GM12878 (cell line): Measurements from ENCODE around the gene KIF6. TPM values are rescaled to one million over a fixed set of nuclear protein-coding genes. Genes with fewer than 3 reads are reported as not detected.

Source experiments
- ATAC-seq: fragments of 200-7000 bp; cut with Tn5 transposase; 3 replicates; pipeline ENCODE4 v1.9.1; 2020; ENCODE audit warnings: mild to moderate bottlenecking, moderate library complexity
- BruUV-seq: library from RNA; stranded (reverse); fragments of 400-500 nt; replicated peaks from 2 replicates; lab custom pipeline; 2021; lab: Mats Ljungman, UMichigan
- CTCF ChIA-PET: fragments of 300-600 bp; sonication (Branson Sonifier 250); formaldehyde crosslinking; extraction: SDS; loops from one replicate; lab custom pipeline; 2021; ENCODE audit warnings: inconsistent platforms; lab: Yijun Ruan, JAX
- POLR2A ChIA-PET: fragments of 350-600 bp; formaldehyde crosslinking; extraction: SDS; loops from one replicate; lab custom pipeline; 2021; ENCODE audit warnings: inconsistent platforms; lab: Charles Lee
- RAD21 ChIA-PET: fragments of 300-600 bp; sonication (Branson Sonifier 250); formaldehyde crosslinking; loops from one replicate; lab custom pipeline; 2023; ENCODE audit warnings: antibody characterized with exemption; ENCODE audit not compliant: unreplicated experiment; lab: Charles Lee
- SMC1A ChIA-PET: fragments of 300-600 bp; sonication (Branson Sonifier 250); formaldehyde crosslinking; loops from one replicate; lab custom pipeline; 2023; ENCODE audit not compliant: unreplicated experiment, uncharacterized antibody; lab: Charles Lee
- DNase-seq: peaks from one replicate; pipeline ENCODE4 v3.0.0-alpha.2; 2011; ENCODE audit warnings: low read depth, low spot score
- FAIRE-seq: peaks from 3 replicates; lab custom pipeline; 2011; peaks lifted over from hg19 to GRCh38; lab: Jason Lieb, UNC
- H2AFZ ChIP-seq: 2 replicates; pipeline ENCODE4 v1.6.0; 2011; ENCODE audit warnings: low read depth, low read length, control low read depth; ENCODE audit not compliant: control insufficient read depth
- H3K27ac ChIP-seq: 2 replicates; pipeline ENCODE4 v1.5.1; 2011; ENCODE audit warnings: control low read depth; ENCODE audit not compliant: control insufficient read depth, insufficient read depth
- H3K27me3 ChIP-seq, 2 experiments: replicated peaks in 1 of 2; 2 replicates each; pipeline versions ENCODE4 v1.6.0 to v1.6.1; 2011; ENCODE audit warnings: low read length in 1 of 2; ENCODE audit not compliant: control insufficient read depth in 2 of 2, insufficient read depth in 2 of 2
- H3K36me3 ChIP-seq, 2 experiments: 2 replicates each; pipeline ENCODE4 v1.5.1; 2011; ENCODE audit warnings: low read length in 1 of 2; ENCODE audit not compliant: control insufficient read depth in 2 of 2, insufficient read depth in 2 of 2
- H3K4me1 ChIP-seq: 2 replicates; pipeline ENCODE4 v1.6.1; 2011; ENCODE audit warnings: mild to moderate bottlenecking, low read length, moderate library complexity, mixed read lengths; ENCODE audit not compliant: control insufficient read depth, insufficient read depth
- H3K4me2 ChIP-seq: 2 replicates; pipeline ENCODE4 v1.6.0; 2011; ENCODE audit warnings: control low read depth; ENCODE audit not compliant: control insufficient read depth, insufficient read depth
- H3K4me3 ChIP-seq: fragments of 200-600 bp; sonication (generic); 2 replicates; pipeline ENCODE4 v1.5.1; 2016
- H3K79me2 ChIP-seq: 2 replicates; pipeline ENCODE4 v1.6.0; 2011; ENCODE audit warnings: low read length; ENCODE audit not compliant: control insufficient read depth, insufficient read depth
- H3K9ac ChIP-seq: 2 replicates; pipeline ENCODE4 v1.8.0; 2011; ENCODE audit warnings: low read length, control low read depth, mixed read lengths; ENCODE audit not compliant: control insufficient read depth, insufficient read depth
- H3K9me3 ChIP-seq: replicated peaks from 3 replicates; pipeline ENCODE4 v1.5.1; 2011; ENCODE audit warnings: mild to moderate bottlenecking, low read length; ENCODE audit not compliant: control insufficient read depth, insufficient read depth
- H4K20me1 ChIP-seq: 2 replicates; pipeline ENCODE4 v1.6.0; 2011; ENCODE audit not compliant: control insufficient read depth, insufficient read depth
- CHD2 ChIP-seq: IDR thresholded peaks from 2 replicates; pipeline ENCODE4 v1.6.1; 2011; ENCODE audit warnings: low read depth, low read length, improper control_type of control experiment, borderline replicate concordance
- HDAC6 ChIP-seq: fragments of 200-600 bp; sonication (generic); IDR thresholded peaks from one replicate; pipeline ENCODE4 v1.8.0; 2017; ENCODE audit warnings: antibody characterized with exemption; ENCODE audit not compliant: unreplicated experiment
- IKZF2 ChIP-seq, 2 experiments: fragments of 450-650 bp; IDR thresholded peaks; 2 replicates each; pipeline ENCODE4 v1.6.1; 2017; ENCODE audit warnings: mild to moderate bottlenecking in 2 of 2, moderate library complexity in 2 of 2
- MTA2 ChIP-seq: fragments of 450-650 bp; IDR thresholded peaks from 2 replicates; pipeline ENCODE4 v1.6.1; 2016; ENCODE audit warnings: low read depth, mild to moderate bottlenecking, moderate library complexity
- RAD21 ChIP-seq: IDR thresholded peaks from 2 replicates; pipeline ENCODE4 v1.6.1; 2011; ENCODE audit warnings: mild to moderate bottlenecking, low read depth, low read length, moderate library complexity; ENCODE audit not compliant: insufficient read depth
- SMAD5 ChIP-seq: IDR thresholded peaks from 2 replicates; pipeline ENCODE4 v1.6.1; 2016; ENCODE audit warnings: antibody characterized with exemption, low read depth
- SRF ChIP-seq, 2 experiments: IDR thresholded peaks; 2 replicates each; pipeline ENCODE4 v1.6.1; 2011; ENCODE audit warnings: low read depth in 2 of 2, low read length in 2 of 2, mild to moderate bottlenecking in 1 of 2, moderate library complexity in 1 of 2
- ZNF217 ChIP-seq: fragments of 450-650 bp; IDR thresholded peaks from 2 replicates; pipeline ENCODE4 v1.6.1; 2017; ENCODE audit warnings: antibody characterized with exemption, mild to moderate bottlenecking
- WGBS: methylation state at CpG from one replicate; pipeline ENCODE4 v1.1.6; 2016; ENCODE audit warnings: low lambda C conversion rate; ENCODE audit not compliant: insufficient replicate concordance, insufficient coverage; ENCODE audit errors: missing lambda C conversion rate; 5-methylcytosine and 5-hydroxymethylcytosine counted together
- in situ Hi-C: fragments of 300-500 bp; cut with MboI; formaldehyde crosslinking; loops from 9 replicates; pipeline ENCODE4 v1.14.3; 2018; ENCODE audit warnings: mixed read lengths
- intact Hi-C: fragments of 100-400 bp; cut with micrococcal nuclease; formaldehyde crosslinking; loops from one replicate; pipeline ENCODE4 v1.14.2; 2022; ENCODE audit not compliant: unreplicated experiment
- polyA plus RNA-seq, 11 experiments: library from polyadenylated mRNA; depleted of rRNA in 4 of 11; unstranded in 6 of 11; stranded (reverse) in 5 of 11; fragments of >200 nt; fragmentation: Nextera tagmentation in 4 of 11; fragmentation: Illumina TruSeq in 1 of 11; extraction: Ambion mirVana in 4 of 11; extraction: Trizol in 1 of 11; gene quantifications; 1 replicate in 1 of 11; 2 replicates in 10 of 11; pipeline versions ENCODE4 v1.2.1 to v1.2.3, GENCODE V29; 2011 to 2016; ENCODE audit warnings: inconsistent platforms in 2 of 11, missing spikeins in 2 of 11, low read depth in 1 of 11
- total RNA-seq, 4 experiments: library from RNA; depleted of rRNA in 3 of 4; stranded (reverse); fragments of >200 nt in 3 of 4; fragmentation: Illumina TruSeq in 1 of 4; extraction: Trizol in 1 of 4; gene quantifications; 2 replicates each; pipeline versions ENCODE4 v1.2.1 to v1.2.3, GENCODE V29; 2013 to 2021
- TF ChIP-seq, protein P1 (sequence below): fragments of 450-650 bp; formaldehyde crosslinking; IDR thresholded peaks from 2 replicates; pipeline ENCODE4 v1.4.0; 2020; ENCODE audit warnings: mild to moderate bottlenecking, moderate library complexity

The KIF6 gene
- total and polyA plus RNA-seq, 10 of the 15 experiments (the other 5 are each of a cell fraction or from before 2014, with no cell fraction given) = 0.09 to 1.0 (median 0.28) TPM

DNA sequence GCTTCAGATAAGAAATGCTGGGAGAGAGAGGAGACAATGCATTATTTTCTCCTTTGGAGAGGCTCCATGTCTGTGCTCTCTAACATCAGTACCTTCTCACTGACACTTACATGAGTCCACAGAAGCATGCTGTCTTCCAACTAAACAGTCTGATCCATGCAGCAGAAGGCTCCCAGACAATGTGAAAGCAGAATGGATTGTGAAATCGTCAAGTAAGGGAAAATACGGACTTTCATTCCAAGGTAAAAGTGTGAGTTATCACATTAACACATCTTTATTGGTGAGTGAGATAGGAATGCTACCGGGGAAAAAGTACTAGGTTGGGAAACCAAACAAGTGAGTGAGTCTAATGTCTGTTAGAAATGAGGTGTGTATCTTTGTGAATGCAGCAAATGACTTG lies 235.1 kb downstream of the KIF6 start:
- ATAC-seq = no peak
- WGBS = 6% methylated on average over 3 of the region's 3 CpGs
- no peak for TF ChIP-seq CHD2
- TF ChIP-seq, protein P1, sequence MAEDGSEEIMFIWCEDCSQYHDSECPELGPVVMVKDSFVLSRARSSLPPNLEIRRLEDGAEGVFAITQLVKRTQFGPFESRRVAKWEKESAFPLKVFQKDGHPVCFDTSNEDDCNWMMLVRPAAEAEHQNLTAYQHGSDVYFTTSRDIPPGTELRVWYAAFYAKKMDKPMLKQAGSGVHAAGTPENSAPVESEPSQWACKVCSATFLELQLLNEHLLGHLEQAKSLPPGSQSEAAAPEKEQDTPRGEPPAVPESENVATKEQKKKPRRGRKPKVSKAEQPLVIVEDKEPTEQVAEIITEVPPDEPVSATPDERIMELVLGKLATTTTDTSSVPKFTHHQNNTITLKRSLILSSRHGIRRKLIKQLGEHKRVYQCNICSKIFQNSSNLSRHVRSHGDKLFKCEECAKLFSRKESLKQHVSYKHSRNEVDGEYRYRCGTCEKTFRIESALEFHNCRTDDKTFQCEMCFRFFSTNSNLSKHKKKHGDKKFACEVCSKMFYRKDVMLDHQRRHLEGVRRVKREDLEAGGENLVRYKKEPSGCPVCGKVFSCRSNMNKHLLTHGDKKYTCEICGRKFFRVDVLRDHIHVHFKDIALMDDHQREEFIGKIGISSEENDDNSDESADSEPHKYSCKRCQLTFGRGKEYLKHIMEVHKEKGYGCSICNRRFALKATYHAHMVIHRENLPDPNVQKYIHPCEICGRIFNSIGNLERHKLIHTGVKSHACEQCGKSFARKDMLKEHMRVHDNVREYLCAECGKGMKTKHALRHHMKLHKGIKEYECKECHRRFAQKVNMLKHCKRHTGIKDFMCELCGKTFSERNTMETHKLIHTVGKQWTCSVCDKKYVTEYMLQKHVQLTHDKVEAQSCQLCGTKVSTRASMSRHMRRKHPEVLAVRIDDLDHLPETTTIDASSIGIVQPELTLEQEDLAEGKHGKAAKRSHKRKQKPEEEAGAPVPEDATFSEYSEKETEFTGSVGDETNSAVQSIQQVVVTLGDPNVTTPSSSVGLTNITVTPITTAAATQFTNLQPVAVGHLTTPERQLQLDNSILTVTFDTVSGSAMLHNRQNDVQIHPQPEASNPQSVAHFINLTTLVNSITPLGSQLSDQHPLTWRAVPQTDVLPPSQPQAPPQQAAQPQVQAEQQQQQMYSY (CRISPR knock-in tag) = no peak
- no peak for TF ChIP-seq SMAD5
- no peak for TF ChIP-seq HDAC6
- no peak for TF ChIP-seq IKZF2 (IDR thresholded peaks at IDR 0.05)
- no peak for TF ChIP-seq MTA2
- no peak for TF ChIP-seq RAD21
- TF ChIP-seq ZNF217 = no peak
- no peak for TF ChIP-seq SRF (IDR thresholded peaks at IDR 0.05; ENCODE audit: low read depth in 2 of 2, low read length in 2 of 2)
- no peaks in the 10 kb centered on the region for H3K4me1 ChIP-seq
- in situ Hi-C loops = no loop called here
- H3K36me3 ChIP-seq = no peaks in the 10 kb centered on the region
- RAD21 ChIA-PET = no interaction called here
- H3K9me3 ChIP-seq = no peaks in the 10 kb centered on the region
- no peaks in the 10 kb centered on the region for H4K20me1 ChIP-seq
- no peak overlapping the region for H3K9ac ChIP-seq
- CTCF ChIA-PET = interaction anchor here (1.5 kb wide), 1 partner anchor 114 kb away, joined by 3 read pairs; no protein-coding TSS in a partner anchor
- H3K4me3 ChIP-seq = no peak overlapping the region
- H3K27me3 ChIP-seq = no peaks in the 10 kb centered on the region; a peak in 1 of 4 replicates
- H3K27ac ChIP-seq = no peak overlapping the region
- no peak for FAIRE-seq
- H2AFZ ChIP-seq = no peak overlapping the region
- POLR2A ChIA-PET = no interaction called here
- no peak overlapping the region for H3K4me2 ChIP-seq
- intact Hi-C loops = no loop called here
- SMC1A ChIA-PET = interaction anchor here (1.0 to 1.4 kb wide), 3 partner anchors 16 to 74 kb away, joined by 3 to 5 read pairs (median 4); no protein-coding TSS in a partner anchor
- DNase-seq = no peak
- H3K79me2 ChIP-seq = no peaks in the 10 kb centered on the region
- no TSS peak for BruUV-seq
